ENCODE results near the gene SDK2. TPM values are rescaled to one million over a fixed set of nuclear protein-coding genes. Genes with fewer than 3 reads are reported as not detected.

Gene SDK2
- total and polyA plus RNA-seq, 2 of the 4 experiments (the other 2 are of a cell fraction) = under 0.01 to 0.03 TPM

DNA sequence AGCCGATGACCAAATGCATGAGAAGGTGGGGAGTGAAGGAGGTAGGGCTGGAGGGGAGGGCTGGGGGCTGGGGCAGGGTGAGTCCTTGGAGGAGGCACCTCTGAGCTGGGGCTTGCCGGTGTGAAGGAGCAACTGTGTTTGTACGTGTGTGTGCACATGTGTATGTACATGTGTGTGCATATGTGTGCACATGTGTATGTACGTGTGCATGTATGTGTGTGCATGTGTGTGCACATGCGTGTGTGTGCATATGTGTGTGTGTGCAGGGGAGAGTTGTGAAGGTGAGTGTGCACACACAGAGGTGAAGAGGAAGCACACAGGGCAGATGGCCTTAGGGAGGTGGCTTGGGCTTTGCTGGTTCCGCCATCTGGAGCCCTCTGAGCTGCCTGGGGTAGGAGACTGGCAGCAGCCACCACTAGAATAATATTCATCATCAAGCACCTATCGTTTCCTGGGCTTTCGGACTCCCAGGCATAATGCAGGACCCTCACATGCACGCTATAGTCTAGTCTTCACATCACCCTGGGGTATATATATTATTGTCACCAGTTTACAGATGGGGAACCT is 211.5 kb downstream of the SDK2 start:
- Histone ChIP-seq H2BK5ac (ENCODE audit: low read depth, low read length, poor library complexity, severe bottlenecking) (no peak overlapping the region), H3K27ac (ENCODE audit: insufficient read depth, low read length) (no peak overlapping the region), H4K91ac (ENCODE audit: insufficient read depth, low read depth, low read length) (no peak overlapping the region), H2AK9ac (replicated peaks; ENCODE audit: low read depth, low read length, poor library complexity) (no peak overlapping the region), H4K20me1 (ENCODE audit: insufficient read depth, low read length) (no peaks in the 10 kb centered on the region), H3K79me1 (ENCODE audit: low read depth in 1 of 2, low read length in 2 of 2) (no peaks in the 10 kb centered on the region), H4K8ac (ENCODE audit: low read depth in 2 of 2, low read length in 2 of 2) (no peak overlapping the region), H3K9me3 (ENCODE audit: control insufficient read depth, insufficient read depth, low read length) (no peaks in the 10 kb centered on the region), H3K4ac (ENCODE audit: low read depth, low read length) (no peak overlapping the region), H2BK120ac (ENCODE audit: low read depth, low read length) (no peak overlapping the region), H3K14ac (replicated peaks; ENCODE audit: low read depth, low read length) (no peak overlapping the region), H3K4me1 (ENCODE audit: control insufficient read depth, insufficient read depth, low read length) (no peaks in the 10 kb centered on the region), H4K5ac (ENCODE audit: low read depth, low read length) (no peak overlapping the region), H3K23ac (ENCODE audit: low read depth, low read length) (no peak overlapping the region), H3K56ac (ENCODE audit: extremely low read depth, insufficient read depth, low read length) (no peak overlapping the region), H3K36me3 (ENCODE audit: control insufficient read depth, insufficient read depth, low read length) (no peaks in the 10 kb centered on the region), H3K4me3 (ENCODE audit: insufficient read depth, low read depth, low read length) (no peak overlapping the region), H3K18ac (ENCODE audit: low read depth, low read length) (no peak overlapping the region), H3K9ac (ENCODE audit: low read depth, low read length) (no peak overlapping the region), H3K9me1 (ENCODE audit: insufficient read depth, low read length) (no peaks in the 10 kb centered on the region), H2AFZ (replicated peaks; ENCODE audit: low read length, poor library complexity) (no peak overlapping the region), H3K4me2 (ENCODE audit: low read depth, low read length) (no peak overlapping the region), H3K27me3 (ENCODE audit: control insufficient read depth, insufficient read depth, low read length) (no peaks in the 10 kb centered on the region), H2BK15ac (ENCODE audit: low read depth, low read length) (no peak overlapping the region), H2BK20ac (ENCODE audit: low read depth, low read length) (no peak overlapping the region), H2AK5ac (ENCODE audit: low read depth, low read length) (no peak overlapping the region)
- ChIA-PET CTCF (no interaction called here), POLR2A (ENCODE audit: unreplicated experiment) (no interaction called here)
- no peak for TF ChIP-seq POLR2A (IDR thresholded peaks at IDR 0.05; ENCODE audit: low read depth, low read length)
- no peak for TF ChIP-seq SMC3 (IDR thresholded peaks at IDR 0.05; ENCODE audit: low read depth, low read length)
- TF ChIP-seq NFE2L2 (IDR thresholded peaks at IDR 0.05; ENCODE audit: low read depth, low read length) = no peak
- TF ChIP-seq RAD21 (IDR thresholded peaks at IDR 0.05; ENCODE audit: low read length) = no peak
- no peak for TF ChIP-seq RCOR1 (IDR thresholded peaks at IDR 0.05; ENCODE audit: insufficient replicate concordance, low read length)
- no peak for TF ChIP-seq MXI1 (IDR thresholded peaks at IDR 0.05; ENCODE audit: borderline replicate concordance, low read depth, low read length)
- TF ChIP-seq, protein P1, sequence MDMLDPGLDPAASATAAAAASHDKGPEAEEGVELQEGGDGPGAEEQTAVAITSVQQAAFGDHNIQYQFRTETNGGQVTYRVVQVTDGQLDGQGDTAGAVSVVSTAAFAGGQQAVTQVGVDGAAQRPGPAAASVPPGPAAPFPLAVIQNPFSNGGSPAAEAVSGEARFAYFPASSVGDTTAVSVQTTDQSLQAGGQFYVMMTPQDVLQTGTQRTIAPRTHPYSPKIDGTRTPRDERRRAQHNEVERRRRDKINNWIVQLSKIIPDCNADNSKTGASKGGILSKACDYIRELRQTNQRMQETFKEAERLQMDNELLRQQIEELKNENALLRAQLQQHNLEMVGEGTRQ (IDR thresholded peaks at IDR 0.05; ENCODE audit: low read depth, low read length) = no peak
- TF ChIP-seq MAFK (IDR thresholded peaks at IDR 0.05; ENCODE audit: low read depth, low read length) = no peak
- no peak for TF ChIP-seq CEBPB (IDR thresholded peaks at IDR 0.05; ENCODE audit: low read depth, low read length)
- no peak for TF ChIP-seq RFX5 (IDR thresholded peaks at IDR 0.05; ENCODE audit: low read depth, low read length)
- TF ChIP-seq MAZ (IDR thresholded peaks at IDR 0.05; ENCODE audit: borderline replicate concordance, low read depth, low read length) = no peak
- TF ChIP-seq, protein P2, sequence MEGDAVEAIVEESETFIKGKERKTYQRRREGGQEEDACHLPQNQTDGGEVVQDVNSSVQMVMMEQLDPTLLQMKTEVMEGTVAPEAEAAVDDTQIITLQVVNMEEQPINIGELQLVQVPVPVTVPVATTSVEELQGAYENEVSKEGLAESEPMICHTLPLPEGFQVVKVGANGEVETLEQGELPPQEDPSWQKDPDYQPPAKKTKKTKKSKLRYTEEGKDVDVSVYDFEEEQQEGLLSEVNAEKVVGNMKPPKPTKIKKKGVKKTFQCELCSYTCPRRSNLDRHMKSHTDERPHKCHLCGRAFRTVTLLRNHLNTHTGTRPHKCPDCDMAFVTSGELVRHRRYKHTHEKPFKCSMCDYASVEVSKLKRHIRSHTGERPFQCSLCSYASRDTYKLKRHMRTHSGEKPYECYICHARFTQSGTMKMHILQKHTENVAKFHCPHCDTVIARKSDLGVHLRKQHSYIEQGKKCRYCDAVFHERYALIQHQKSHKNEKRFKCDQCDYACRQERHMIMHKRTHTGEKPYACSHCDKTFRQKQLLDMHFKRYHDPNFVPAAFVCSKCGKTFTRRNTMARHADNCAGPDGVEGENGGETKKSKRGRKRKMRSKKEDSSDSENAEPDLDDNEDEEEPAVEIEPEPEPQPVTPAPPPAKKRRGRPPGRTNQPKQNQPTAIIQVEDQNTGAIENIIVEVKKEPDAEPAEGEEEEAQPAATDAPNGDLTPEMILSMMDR (conservative IDR thresholded peaks at IDR 0.05; ENCODE audit: low read depth, low read length) = no peak
- no peak for ATAC-seq (ENCODE audit: low read depth)
- DNase-seq = no peak
- dilution Hi-C loops (cut with HindIII; ENCODE audit: low sequenced_read_pairs, unreplicated experiment) = no loop called here
- intact Hi-C loops (cut with micrococcal nuclease) = no loop called here
- no TSS peak for BruUV-seq (replicated peaks)
- 90% methylated on average over 4 of the region's 9 CpGs; no CpG with 5 or more reads in 1 of the 2 experiments for WGBS, 2 experiments (ENCODE audit: extremely low coverage in 2 of 2, insufficient read length in 1 of 2)
- in situ Hi-C loops (cut with MboI; ENCODE audit: low sequenced_read_pairs) = loop anchor here (10.0 to 25.0 kb wide), 2 partner anchors 280 to 742 kb away; no protein-coding TSS in a partner anchor
